PC-3 (cell line): Measurements from ENCODE around the gene SURF4.
"Not testable (repeated sequence)": the region's sequence is repeated elsewhere in the genome, so short reads cannot be mapped to it uniquely, and the experiment has no call there.

Experiments used
- EZH2phosphoT487 ChIP-seq: fragments of 300-600 bp; sonication (generic); IDR thresholded peaks from 2 replicates; pipeline ENCODE4 v1.6.1; 2018; ENCODE audit warnings: mild to moderate bottlenecking, antibody characterized with exemption, low read length, borderline replicate concordance
- TF ChIP-seq, protein P1 (sequence below): fragments of 300-600 bp; sonication (generic); conservative IDR thresholded peaks from 2 replicates; pipeline ENCODE4 v1.5.1; 2017; ENCODE audit warnings: antibody characterized with exemption, low read depth, mild to moderate bottlenecking, low read length

DNA sequence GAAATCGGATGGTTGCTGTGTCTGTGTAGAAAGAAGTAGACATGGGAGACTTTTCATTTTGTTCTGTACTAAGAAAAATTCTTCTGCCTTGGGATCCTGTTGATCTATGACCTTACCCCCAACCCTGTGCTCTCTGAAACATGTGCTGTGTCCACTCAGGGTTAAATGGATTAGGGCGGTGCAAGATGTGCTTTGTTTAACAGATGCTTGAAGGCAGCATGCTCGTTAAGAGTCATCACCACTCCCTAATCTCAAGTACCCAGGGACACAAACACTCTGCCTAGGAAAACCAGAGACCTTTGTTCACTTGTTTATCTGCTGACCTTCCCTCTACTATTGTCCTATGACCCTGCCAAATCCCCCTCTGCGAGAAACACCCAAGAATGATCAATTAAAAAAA lies 15.6 kb upstream of the SURF4 start:
- TF ChIP-seq, protein P1, sequence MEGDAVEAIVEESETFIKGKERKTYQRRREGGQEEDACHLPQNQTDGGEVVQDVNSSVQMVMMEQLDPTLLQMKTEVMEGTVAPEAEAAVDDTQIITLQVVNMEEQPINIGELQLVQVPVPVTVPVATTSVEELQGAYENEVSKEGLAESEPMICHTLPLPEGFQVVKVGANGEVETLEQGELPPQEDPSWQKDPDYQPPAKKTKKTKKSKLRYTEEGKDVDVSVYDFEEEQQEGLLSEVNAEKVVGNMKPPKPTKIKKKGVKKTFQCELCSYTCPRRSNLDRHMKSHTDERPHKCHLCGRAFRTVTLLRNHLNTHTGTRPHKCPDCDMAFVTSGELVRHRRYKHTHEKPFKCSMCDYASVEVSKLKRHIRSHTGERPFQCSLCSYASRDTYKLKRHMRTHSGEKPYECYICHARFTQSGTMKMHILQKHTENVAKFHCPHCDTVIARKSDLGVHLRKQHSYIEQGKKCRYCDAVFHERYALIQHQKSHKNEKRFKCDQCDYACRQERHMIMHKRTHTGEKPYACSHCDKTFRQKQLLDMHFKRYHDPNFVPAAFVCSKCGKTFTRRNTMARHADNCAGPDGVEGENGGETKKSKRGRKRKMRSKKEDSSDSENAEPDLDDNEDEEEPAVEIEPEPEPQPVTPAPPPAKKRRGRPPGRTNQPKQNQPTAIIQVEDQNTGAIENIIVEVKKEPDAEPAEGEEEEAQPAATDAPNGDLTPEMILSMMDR = not testable (repeated sequence)
- not testable (repeated sequence) for TF ChIP-seq EZH2phosphoT487
